NCI-H2227 (cell line): ENCODE measurements around the gene ADGRV1.
"Not testable (repeated sequence)": the region's sequence is repeated elsewhere in the genome, so short reads cannot be mapped to it uniquely, and the experiment has no call there.

ENCODE experiments used
- DNase-seq: peaks from one replicate; lab custom pipeline; 2025; ENCODE audit not compliant: unreplicated experiment; lab: John Stamatoyannopoulos, UW

Gene ADGRV1

DNA sequence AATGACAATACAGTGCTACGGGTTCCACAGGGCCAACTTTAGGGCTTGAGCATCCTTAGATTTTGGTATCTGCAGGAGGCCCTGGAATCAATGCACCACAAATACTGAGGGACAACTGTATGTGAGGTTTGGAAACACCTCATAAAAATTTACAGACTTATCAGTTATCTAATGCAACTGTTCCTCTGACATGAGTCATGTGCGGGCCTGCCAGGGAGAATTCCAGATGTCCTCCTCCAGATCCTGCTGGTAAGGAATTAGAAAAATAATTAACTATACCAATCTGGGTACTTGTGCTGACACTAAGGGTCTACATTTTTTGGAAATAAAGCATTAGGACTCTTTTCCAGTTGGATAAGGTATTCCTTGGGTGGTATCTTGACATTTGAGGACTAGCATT lies 491.2 kb downstream of the ADGRV1 start:
- no peak for DNase-seq

DNA sequence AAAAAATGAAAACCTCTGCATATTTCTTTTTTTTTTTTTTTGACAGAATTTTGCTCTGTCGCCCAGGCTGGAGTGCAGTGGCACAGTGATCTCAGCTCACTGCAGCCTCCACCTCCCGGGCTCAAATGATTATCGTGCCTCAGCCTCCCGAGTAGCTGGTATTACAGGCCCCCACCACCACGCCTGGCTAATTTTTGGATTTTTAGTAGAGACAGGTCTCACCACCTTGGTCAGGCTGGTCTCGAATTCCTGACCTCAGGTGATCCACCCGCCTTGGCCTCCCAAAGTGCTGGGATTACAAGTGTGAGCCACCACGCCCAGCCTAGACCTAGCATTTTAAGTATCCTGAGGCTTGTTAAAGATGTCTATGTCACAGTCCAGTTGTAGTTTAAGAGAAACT lies 493.8 kb downstream of the ADGRV1 start:
- DNase-seq = not testable (repeated sequence)

DNA sequence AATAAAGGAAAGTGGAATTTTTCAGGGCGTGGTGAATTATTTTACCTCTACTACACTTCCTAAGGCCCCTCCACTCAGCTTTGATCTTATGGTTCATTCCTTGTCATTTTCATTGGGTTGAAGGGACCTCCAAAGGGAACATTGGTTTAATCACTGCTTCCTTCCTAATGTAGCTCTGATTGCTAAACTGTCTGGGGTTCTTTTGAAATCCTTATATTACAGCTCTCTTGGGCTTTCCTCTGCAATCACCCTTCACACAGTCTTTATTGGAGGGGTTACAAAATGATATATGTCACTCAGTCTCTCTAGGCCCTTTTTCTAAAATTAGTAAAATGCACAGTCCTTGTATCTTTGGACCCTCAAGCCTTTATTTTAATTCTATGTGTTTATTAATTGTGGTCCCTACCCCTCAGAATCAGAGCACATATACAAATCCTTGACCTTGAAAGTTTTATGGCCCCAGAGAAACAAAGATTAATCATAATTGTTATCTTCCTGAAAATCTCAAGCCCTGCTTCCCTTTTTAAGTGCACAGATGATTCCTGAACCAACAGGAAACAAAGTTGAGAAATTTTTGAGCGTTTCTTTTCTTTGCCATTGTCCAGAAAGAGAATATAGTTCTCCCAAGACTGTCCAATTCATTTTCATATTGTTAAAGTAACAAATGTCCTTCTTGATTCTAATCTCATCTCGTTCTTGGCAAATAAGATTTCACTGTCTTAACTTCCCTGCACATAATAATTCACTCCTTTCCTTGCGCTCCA lies 494.6 kb downstream of the ADGRV1 start:
- DNase-seq = no peak

DNA sequence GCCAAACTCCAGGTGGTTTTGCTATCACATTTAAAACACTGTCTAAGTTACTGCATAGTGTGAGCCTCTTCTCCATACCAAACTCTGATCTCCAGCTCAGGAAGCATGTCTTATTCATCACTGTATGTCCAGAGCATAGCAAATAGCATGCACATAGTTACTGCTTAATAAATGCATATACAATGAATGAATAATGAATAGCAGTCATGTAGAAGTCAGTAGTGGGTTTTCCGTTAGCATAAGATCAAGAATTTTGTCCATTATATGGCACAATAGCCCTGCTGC lies 495.1 kb downstream of the ADGRV1 start:
- DNase-seq = no peak

DNA sequence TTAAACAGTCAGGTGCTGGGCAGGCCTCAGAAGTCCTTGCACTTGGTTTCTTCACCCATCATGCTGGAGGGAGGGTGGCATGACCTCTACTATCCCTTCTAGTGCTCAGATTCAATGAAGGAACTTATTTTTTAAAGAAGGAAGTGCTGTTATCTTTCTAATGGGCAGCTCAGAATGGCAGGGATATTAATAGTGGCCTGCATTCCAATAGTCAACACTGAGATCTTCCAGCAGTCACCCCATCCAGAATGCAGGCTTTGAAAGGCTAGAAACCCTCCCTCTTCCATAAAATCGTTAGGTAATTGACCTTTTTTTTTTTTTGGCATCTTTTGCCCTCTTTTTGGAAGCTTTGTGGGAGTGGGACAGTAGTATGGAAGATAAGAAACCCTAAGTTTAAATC lies 499.6 kb downstream of the ADGRV1 start:
- DNase-seq = no peak

DNA sequence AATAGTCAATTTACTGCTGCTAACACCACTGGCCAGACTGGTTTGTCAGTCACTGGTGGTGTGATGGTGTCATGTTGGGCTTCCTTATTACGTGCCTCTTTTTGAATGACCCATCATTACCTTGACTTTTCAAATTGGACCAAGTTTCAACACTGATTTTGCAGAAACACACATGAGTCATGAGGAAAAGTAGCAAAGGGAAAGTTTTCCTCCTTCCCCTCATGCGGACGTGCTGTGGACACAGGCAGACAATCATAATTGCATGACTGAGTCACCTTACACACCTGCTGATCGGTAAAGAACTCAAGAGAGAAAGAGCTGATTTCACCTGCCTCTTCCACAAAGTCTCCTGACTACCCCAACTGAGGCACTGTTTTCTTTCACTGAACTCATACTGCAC lies 500.0 kb downstream of the ADGRV1 start:
- no peak for DNase-seq

DNA sequence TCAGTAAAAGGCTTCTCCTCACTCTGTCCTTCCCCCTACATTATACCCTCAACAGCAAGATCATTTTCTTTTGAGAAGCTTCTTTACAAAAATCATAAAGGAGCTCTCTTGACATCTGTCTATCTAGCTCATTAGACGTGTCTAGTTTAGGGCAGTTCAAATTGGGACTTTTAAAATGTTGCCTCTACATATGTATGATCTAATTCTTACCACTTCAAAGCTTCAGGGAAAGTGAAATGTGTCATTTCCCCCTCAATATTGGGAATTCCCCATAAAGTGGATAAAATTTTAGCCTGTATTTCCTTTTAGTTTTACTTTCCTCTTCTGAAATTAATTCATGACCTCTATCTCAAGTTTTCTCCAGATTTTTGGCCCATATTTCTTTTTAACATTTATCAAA lies 500.8 kb downstream of the ADGRV1 start:
- no peak for DNase-seq

DNA sequence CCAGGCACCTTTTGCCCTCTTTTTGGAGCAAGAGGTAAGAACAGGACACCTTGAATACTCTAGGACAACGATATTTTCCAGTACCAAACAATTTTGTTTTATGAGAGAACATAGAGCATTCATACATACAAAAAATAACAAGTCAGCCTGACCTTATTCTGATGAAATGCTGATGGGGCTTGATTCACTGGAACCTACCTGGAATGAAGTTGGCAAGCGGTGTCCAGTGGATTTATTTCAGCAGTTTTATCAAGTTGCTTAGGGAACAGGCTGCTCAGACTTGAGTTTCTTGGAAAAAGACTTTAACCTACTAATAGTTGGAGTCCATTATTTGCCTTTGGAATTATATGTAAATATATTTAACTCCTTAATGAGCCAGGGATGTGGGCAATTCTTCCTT lies 502.5 kb downstream of the ADGRV1 start:
- DNase-seq = no peak

DNA sequence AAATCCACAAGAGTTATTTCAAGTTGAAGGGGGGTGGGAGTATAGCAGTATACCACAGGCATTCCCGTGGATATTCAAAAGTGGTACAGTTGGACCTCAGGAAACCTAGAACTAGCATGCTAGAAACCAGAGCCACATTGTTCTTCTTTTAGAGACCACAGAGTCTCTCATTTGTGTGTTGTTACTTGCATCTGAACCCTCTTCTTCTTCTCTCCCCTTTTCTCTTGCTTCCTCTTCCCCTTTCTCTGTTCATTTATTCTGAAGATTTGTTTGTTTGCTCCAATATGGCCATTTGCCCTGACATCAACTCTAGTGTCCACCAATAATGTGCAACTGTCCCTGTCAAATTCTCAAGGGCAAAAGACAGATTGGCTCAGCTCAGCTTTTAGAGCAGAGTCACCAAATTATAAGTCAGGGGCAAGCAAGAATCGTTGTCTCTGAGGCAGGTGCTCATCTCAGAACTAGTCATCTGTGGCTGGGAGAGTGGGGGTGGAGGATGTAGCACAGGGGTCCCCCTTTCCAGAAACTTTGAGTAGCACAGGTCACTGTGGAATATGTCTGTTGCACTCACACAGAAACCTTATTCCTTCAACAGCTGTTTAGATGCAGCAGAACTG lies 503.5 kb downstream of the ADGRV1 start:
- no peak for DNase-seq

DNA sequence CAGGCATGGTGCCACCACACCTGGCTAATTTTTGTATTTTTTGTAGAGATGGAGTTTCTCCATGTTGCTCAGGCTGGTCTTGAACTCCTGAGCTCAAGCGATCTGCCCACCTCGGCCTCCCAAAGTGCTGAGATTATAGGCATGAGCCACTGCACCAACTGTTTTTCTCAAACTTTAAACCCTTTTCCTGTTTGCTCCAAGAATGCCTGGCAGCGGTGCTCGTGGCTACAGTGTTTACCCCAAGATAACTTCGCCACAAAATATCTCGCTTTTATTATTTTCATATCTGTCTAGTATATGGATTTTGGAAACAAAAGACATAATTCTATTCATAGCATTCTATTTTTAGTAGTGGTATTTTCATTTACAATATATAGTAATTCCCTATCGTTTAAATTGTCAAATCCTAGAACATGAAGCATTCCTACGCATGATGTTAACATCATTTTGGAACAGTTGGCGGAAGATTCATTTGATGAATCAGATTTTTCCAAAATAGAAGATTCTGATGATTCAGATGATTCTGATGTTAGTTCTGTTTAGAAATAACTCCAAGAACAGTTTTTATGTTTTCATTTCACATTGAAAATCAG lies 504.6 kb downstream of the ADGRV1 start:
- not testable (repeated sequence) for DNase-seq

DNA sequence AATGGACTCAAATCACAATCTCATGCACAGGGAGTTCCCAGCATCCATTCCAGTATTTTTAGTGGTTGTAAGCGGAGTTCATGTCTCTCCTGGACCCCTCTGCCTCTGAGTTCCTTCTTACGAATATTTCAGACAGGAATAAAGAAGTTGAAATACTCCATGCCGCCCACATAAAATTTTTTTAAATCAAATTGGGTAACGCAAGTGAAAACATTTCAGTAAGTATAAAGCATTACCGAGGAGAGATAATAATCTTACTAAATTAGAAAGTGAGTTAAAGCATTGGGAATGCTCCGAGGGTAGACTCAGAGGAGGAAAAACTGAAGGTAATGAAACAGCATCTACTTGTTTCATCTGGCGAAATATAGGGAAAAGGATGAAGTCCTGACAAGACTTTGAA lies 506.9 kb downstream of the ADGRV1 start:
- no peak for DNase-seq

DNA sequence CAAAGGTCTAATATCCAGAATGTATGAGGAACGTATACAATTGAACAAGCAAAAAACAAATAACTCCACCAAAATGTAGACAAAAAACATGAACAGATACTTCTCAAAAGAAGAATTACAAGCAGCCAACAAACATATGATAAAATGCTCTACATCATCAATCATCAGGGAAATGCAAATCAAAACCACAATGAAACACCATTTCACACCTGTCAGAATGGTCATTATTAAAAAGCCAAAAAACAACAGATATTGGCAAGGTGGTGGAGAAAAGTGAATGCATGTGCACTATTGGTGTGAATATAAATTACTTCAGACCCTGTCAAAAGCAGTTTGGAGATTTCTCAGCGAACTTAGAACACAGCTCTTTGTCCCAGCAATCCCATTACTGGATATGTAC lies 510.8 kb downstream of the ADGRV1 start:
- DNase-seq = no peak

DNA sequence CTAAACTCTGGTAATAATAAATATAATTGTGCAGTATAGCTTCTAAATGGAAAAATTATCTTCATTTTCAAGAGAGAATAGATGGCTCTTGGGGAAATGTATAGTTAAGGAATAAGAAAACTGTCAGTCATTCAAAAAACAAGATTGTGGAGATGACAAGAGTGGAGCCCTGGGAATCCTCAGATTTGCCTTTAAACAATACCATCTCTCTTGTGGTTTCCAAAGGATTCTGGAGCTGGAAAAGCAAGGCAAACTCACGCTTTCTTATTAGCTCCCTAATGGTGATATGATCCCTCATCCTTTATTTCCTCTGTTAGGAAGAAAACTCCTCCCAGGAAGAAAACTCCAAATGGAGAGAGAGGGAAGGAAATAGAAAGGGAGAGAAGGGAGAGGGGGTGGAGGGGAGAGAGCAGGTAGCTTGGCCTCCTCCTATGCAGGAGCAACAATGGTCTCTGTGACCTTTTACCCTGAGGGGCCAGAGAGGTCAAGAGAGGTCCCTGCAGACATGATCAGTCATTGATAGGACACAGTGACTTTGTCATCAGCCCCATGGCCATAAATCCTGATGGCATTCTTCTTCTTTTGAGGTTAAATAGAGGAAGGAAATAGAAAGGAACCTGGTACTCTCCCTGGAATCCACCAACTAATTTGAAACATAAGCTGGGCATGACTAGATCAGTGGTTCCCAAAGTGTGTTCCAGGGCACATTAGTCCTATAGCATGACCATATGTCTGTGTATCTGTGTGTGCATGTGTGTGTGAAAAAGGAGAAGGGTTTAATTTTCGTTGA lies 512.4 kb downstream of the ADGRV1 start:
- DNase-seq = no peak

DNA sequence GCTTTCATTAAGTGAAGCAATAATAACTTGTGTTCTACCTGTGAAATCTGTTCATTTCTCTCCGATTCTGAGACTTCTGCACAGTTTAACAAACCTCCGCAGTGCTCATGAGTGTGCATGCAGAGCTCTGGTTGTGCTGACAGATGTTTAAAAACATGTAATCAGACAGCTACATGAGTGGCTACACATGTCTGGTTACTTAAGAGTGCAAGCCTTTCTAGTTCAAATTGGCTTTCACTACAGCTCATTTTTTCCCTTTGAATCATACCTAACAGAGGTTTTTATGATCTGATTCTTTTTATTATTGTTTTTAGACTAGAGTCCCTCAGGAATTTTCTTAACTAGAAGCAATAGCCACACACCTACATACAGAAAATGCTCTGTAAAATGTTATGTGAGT lies 514.3 kb downstream of the ADGRV1 start:
- DNase-seq = no peak

DNA sequence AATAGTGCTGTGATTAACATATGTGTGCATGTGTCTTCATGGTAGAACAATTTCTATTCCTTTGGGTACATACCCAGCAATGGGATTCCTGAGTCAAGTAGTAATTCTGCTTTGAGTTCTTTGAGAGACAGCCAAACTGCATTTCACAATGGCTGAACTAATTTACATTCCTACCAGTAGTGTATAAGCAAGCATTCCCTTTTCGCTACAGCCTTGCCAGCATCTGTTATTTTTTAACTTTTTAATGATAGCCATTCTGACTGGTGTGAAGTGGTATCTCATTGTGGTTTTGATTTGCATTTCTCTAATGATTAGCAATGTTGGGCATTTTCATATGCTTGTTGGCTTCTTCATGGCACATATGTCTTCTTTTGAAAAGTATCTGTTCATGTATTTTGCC lies 516.0 kb downstream of the ADGRV1 start:
- no peak for DNase-seq

DNA sequence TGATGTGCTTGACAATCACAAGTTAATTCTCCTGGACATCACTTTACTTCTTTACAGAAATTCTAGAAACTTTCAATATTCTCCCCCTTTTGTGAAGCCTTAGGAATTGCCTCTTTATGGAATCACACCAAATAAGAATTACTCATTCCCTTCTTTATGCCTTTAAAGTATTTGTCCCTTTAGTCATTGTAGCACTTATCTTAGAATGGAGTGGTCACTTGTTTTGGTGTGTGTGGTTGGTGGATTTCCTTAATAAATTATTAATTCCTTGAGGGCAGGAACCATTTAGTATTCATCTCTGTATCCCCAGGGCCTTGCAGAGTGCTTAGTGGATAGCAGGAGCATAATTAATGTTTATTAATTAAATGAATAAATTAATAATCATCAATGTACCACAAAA lies 517.5 kb downstream of the ADGRV1 start:
- no peak for DNase-seq

DNA sequence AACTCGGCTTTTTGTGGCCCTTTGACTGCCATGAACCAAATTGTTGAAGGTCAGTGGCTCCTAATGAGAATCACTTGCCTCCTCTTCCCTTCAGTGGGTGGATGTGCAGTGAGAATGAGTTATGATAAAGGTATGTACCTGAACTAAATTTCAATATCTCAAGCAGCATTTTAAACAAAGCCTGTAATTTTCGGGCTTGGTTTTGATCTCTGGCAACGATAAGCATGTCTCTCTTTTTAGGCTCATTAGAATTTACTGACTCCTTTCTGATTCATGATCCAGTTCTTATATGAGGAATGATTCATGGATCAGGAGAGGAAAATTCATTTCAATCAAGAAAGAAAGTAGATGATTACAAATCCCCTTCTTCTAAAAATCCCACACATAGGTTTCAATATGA lies 519.0 kb downstream of the ADGRV1 start:
- no peak for DNase-seq

DNA sequence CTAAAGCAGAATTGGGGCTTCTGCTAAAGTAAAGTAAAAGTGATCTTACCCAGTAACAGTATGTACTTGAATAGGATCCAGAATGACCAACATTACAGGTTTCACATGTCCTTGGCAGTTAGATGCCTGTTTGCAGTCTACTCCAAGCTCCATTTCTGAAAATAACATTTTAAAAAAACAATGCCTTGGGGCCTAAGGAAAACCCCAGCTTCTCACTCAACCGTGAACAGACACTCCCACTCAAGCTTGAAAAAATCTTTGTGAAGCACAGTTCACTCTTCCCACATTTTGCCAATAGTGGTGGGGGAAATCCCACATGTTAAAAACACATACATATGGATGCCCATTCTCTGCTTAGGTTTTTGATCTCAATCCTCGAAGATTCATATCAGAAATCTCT lies 520.4 kb downstream of the ADGRV1 start:
- no peak for DNase-seq

DNA sequence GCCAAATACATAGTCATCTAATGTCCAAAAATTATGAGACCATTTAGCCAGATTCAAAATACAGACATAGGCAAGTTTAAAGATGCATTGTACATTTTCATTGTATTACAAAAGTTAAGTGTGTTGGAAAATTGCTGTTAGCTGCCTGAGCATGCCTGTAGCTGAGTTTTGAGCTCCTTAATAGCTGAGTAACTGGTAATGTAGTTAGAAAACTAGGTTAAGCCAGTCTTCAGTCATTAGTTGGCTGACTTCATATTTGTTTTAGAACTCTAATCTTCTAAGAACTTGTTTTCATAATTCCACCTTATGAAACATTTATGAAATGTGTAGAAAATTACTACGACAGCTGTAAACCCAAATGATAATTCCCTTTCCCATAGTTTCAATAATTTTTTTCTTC lies 531.2 kb downstream of the ADGRV1 start:
- no peak for DNase-seq

DNA sequence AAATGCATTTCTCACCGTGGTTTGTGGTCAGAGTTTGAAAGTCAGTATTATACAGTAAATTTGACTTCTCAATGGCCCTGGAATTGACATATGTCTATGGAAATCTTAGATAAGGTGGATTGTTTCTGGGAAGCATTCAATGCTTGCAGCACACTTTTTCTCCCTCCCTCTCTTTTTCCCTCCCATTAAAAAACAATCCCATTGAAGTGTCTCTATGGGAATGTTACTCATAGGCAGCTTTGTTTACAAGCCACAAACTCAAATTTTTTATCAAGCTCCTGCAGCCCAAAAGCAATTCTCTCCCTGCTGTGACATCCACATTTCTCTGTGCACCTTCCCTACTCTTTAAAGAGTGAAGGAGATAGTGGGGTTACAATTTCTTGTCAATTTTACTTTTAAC lies 532.4 kb downstream of the ADGRV1 start:
- DNase-seq = no peak

DNA sequence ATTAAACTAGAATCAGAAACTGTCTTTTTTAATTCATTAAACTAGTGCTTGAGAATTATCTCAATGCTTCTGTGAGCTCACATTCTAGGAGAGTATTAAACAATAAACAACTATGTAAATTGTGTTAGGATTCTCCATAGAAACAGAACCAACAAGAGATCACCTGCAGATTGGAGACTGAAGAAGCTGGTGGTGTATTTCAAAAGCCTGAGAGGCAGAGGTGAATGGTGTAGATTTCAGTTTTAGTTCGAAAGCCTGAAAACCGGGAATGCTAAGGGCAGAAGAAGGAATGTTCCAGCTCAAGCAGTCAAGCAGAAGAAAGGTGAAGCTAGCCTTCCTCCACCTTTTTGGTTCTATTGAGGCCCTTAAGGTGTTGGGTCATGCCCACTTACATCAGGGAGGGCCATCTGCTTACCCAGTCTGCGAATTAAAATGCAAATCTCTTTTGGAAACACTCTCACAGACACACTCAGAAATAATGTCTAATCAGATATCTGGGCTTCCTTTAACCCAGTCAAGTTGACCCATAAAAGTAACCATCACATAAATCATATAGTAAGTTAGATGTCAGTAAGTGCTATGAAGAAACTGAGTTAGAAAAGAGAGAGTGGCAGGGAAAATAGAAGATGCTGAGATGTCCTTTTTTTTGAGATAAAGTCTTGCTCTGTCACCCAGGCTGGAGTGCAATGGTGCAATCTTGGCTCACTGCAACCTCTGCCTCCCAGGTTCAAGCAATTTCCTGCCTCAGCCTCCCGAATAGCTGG lies 533.1 kb downstream of the ADGRV1 start:
- no peak for DNase-seq
